GM12878 (cell line): ENCODE measurements around the gene CPEB1. TPM values are rescaled to one million over a fixed set of nuclear protein-coding genes. Genes with fewer than 3 reads are reported as not detected.

ENCODE experiments used
- ATAC-seq: fragments of 200-7000 bp; cut with Tn5 transposase; 3 replicates; pipeline ENCODE4 v1.9.1; 2020; ENCODE audit warnings: mild to moderate bottlenecking, moderate library complexity
- BruUV-seq: library from RNA; stranded (reverse); fragments of 400-500 nt; replicated peaks from 2 replicates; lab custom pipeline; 2021; lab: Mats Ljungman, UMichigan
- CTCF ChIA-PET: fragments of 300-600 bp; sonication (Branson Sonifier 250); formaldehyde crosslinking; extraction: SDS; loops from one replicate; lab custom pipeline; 2021; ENCODE audit warnings: inconsistent platforms; lab: Yijun Ruan, JAX
- POLR2A ChIA-PET: fragments of 350-600 bp; formaldehyde crosslinking; extraction: SDS; loops from one replicate; lab custom pipeline; 2021; ENCODE audit warnings: inconsistent platforms; lab: Charles Lee
- RAD21 ChIA-PET: fragments of 300-600 bp; sonication (Branson Sonifier 250); formaldehyde crosslinking; loops from one replicate; lab custom pipeline; 2023; ENCODE audit warnings: antibody characterized with exemption; ENCODE audit not compliant: unreplicated experiment; lab: Charles Lee
- SMC1A ChIA-PET: fragments of 300-600 bp; sonication (Branson Sonifier 250); formaldehyde crosslinking; loops from one replicate; lab custom pipeline; 2023; ENCODE audit not compliant: unreplicated experiment, uncharacterized antibody; lab: Charles Lee
- DNase-seq: peaks from one replicate; pipeline ENCODE4 v3.0.0-alpha.2; 2011; ENCODE audit warnings: low read depth, low spot score
- FAIRE-seq: peaks from 3 replicates; lab custom pipeline; 2011; peaks lifted over from hg19 to GRCh38; lab: Jason Lieb, UNC
- H2AFZ ChIP-seq: 2 replicates; pipeline ENCODE4 v1.6.0; 2011; ENCODE audit warnings: low read depth, low read length, control low read depth; ENCODE audit not compliant: control insufficient read depth
- H3K27ac ChIP-seq: 2 replicates; pipeline ENCODE4 v1.5.1; 2011; ENCODE audit warnings: control low read depth; ENCODE audit not compliant: control insufficient read depth, insufficient read depth
- H3K27me3 ChIP-seq, 2 experiments: replicated peaks in 1 of 2; 2 replicates each; pipeline versions ENCODE4 v1.6.0 to v1.6.1; 2011; ENCODE audit warnings: low read length in 1 of 2; ENCODE audit not compliant: control insufficient read depth in 2 of 2, insufficient read depth in 2 of 2
- H3K36me3 ChIP-seq, 2 experiments: 2 replicates each; pipeline ENCODE4 v1.5.1; 2011; ENCODE audit warnings: low read length in 1 of 2; ENCODE audit not compliant: control insufficient read depth in 2 of 2, insufficient read depth in 2 of 2
- H3K4me1 ChIP-seq: 2 replicates; pipeline ENCODE4 v1.6.1; 2011; ENCODE audit warnings: mild to moderate bottlenecking, low read length, moderate library complexity, mixed read lengths; ENCODE audit not compliant: control insufficient read depth, insufficient read depth
- H3K4me2 ChIP-seq: 2 replicates; pipeline ENCODE4 v1.6.0; 2011; ENCODE audit warnings: control low read depth; ENCODE audit not compliant: control insufficient read depth, insufficient read depth
- H3K4me3 ChIP-seq: fragments of 200-600 bp; sonication (generic); 2 replicates; pipeline ENCODE4 v1.5.1; 2016
- H3K79me2 ChIP-seq: 2 replicates; pipeline ENCODE4 v1.6.0; 2011; ENCODE audit warnings: low read length; ENCODE audit not compliant: control insufficient read depth, insufficient read depth
- H3K9ac ChIP-seq: 2 replicates; pipeline ENCODE4 v1.8.0; 2011; ENCODE audit warnings: low read length, control low read depth, mixed read lengths; ENCODE audit not compliant: control insufficient read depth, insufficient read depth
- H3K9me3 ChIP-seq: replicated peaks from 3 replicates; pipeline ENCODE4 v1.5.1; 2011; ENCODE audit warnings: mild to moderate bottlenecking, low read length; ENCODE audit not compliant: control insufficient read depth, insufficient read depth
- H4K20me1 ChIP-seq: 2 replicates; pipeline ENCODE4 v1.6.0; 2011; ENCODE audit not compliant: control insufficient read depth, insufficient read depth
- E2F8 ChIP-seq: fragments of 450-650 bp; IDR thresholded peaks from 2 replicates; pipeline ENCODE4 v1.6.1; 2018; ENCODE audit warnings: mild to moderate bottlenecking, low read depth, moderate library complexity; ENCODE audit not compliant: partially characterized antibody
- ESRRA ChIP-seq: IDR thresholded peaks from 2 replicates; pipeline ENCODE4 v1.6.1; 2012; ENCODE audit warnings: mild to moderate bottlenecking, low read length, improper control_type of control experiment
- JUND ChIP-seq: IDR thresholded peaks from 2 replicates; pipeline ENCODE4 v1.6.1; 2012; ENCODE audit warnings: low read depth, mild to moderate bottlenecking, low read length, improper control_type of control experiment, moderate library complexity
- KDM1A ChIP-seq: fragments of 200-600 bp; sonication (generic); IDR thresholded peaks from 2 replicates; pipeline ENCODE4 v1.6.1; 2016; ENCODE audit warnings: borderline replicate concordance
- MEF2A ChIP-seq: IDR thresholded peaks from 2 replicates; pipeline ENCODE4 v1.6.1; 2011; ENCODE audit warnings: low read depth, mild to moderate bottlenecking, low read length, moderate library complexity; ENCODE audit not compliant: insufficient read depth
- MLLT1 ChIP-seq: fragments of 450-650 bp; IDR thresholded peaks from 2 replicates; pipeline ENCODE4 v1.6.1; 2016; ENCODE audit warnings: mild to moderate bottlenecking
- POLR2AphosphoS2 ChIP-seq: IDR thresholded peaks from 2 replicates; pipeline ENCODE4 v1.6.1; 2011; ENCODE audit warnings: low read depth, mild to moderate bottlenecking, low read length, improper control_type of control experiment, moderate library complexity
- RELB ChIP-seq: fragments of 450-650 bp; IDR thresholded peaks from 2 replicates; pipeline ENCODE4 v1.6.1; 2017; ENCODE audit warnings: low read depth, mild to moderate bottlenecking, moderate library complexity
- STAT1 ChIP-seq: fragments of 450-650 bp; conservative IDR thresholded peaks from 2 replicates; pipeline ENCODE4 v1.6.1; 2014; ENCODE audit warnings: antibody characterized with exemption, mild to moderate bottlenecking
- ZBTB4 ChIP-seq: fragments of 450-650 bp; formaldehyde crosslinking; IDR thresholded peaks from 2 replicates; pipeline ENCODE4 v1.4.0; 2022; ENCODE audit warnings: mild to moderate bottlenecking, moderate library complexity
- ZSCAN29 ChIP-seq: fragments of 450-650 bp; IDR thresholded peaks from 2 replicates; pipeline ENCODE4 v1.6.1; 2017; ENCODE audit warnings: mild to moderate bottlenecking, moderate library complexity
- WGBS: methylation state at CpG from one replicate; pipeline ENCODE4 v1.1.6; 2016; ENCODE audit warnings: low lambda C conversion rate; ENCODE audit not compliant: insufficient replicate concordance, insufficient coverage; ENCODE audit errors: missing lambda C conversion rate; 5-methylcytosine and 5-hydroxymethylcytosine counted together
- in situ Hi-C: fragments of 300-500 bp; cut with MboI; formaldehyde crosslinking; loops from 9 replicates; pipeline ENCODE4 v1.14.3; 2018; ENCODE audit warnings: mixed read lengths
- intact Hi-C: fragments of 100-400 bp; cut with micrococcal nuclease; formaldehyde crosslinking; loops from one replicate; pipeline ENCODE4 v1.14.2; 2022; ENCODE audit not compliant: unreplicated experiment
- polyA plus RNA-seq, 11 experiments: library from polyadenylated mRNA; depleted of rRNA in 4 of 11; unstranded in 6 of 11; stranded (reverse) in 5 of 11; fragments of >200 nt; fragmentation: Nextera tagmentation in 4 of 11; fragmentation: Illumina TruSeq in 1 of 11; extraction: Ambion mirVana in 4 of 11; extraction: Trizol in 1 of 11; gene quantifications; 1 replicate in 1 of 11; 2 replicates in 10 of 11; pipeline versions ENCODE4 v1.2.1 to v1.2.3, GENCODE V29; 2011 to 2016; ENCODE audit warnings: inconsistent platforms in 2 of 11, missing spikeins in 2 of 11, low read depth in 1 of 11
- total RNA-seq, 4 experiments: library from RNA; depleted of rRNA in 3 of 4; stranded (reverse); fragments of >200 nt in 3 of 4; fragmentation: Illumina TruSeq in 1 of 4; extraction: Trizol in 1 of 4; gene quantifications; 2 replicates each; pipeline versions ENCODE4 v1.2.1 to v1.2.3, GENCODE V29; 2013 to 2021

The CPEB1 gene
- total and polyA plus RNA-seq, 10 of the 15 experiments (the other 5 are each of a cell fraction or from before 2014, with no cell fraction given), result 0.05 to 1.1 (median 0.46) TPM

GRCh38 chr15:82635798-82636197, 11.4 kb downstream of the CPEB1 start (continued):
- TF ChIP-seq E2F8 (no peak), KDM1A (no peak)

GRCh38 chr15:82630033-82630432, 17.1 kb downstream of the CPEB1 start:
- WGBS, result 30% methylated on average over 4 of the region's 4 CpGs
- RAD21 ChIA-PET, result no interaction called here
- Histone ChIP-seq H2AFZ (no peak overlapping the region), H3K9me3 (no peaks in the 10 kb centered on the region), H3K27ac (no peak overlapping the region), H3K79me2 (no peaks in the 10 kb centered on the region), H3K4me2 (no peak overlapping the region), H4K20me1 (no peaks in the 10 kb centered on the region), H3K9ac (no peak overlapping the region), H3K36me3 (no peaks in the 10 kb centered on the region), H3K27me3 (no peaks in the 10 kb centered on the region; a peak in 1 of 4 replicates), H3K4me1 (no peaks in the 10 kb centered on the region), H3K4me3 (no peak overlapping the region)
- no TSS peak for BruUV-seq
- in situ Hi-C loops (no loop called here), intact Hi-C loops (no loop called here)
- no peak for FAIRE-seq
- CTCF ChIA-PET, result no interaction called here
- DNase-seq, result no peak
- SMC1A ChIA-PET, result interaction anchor here (1.4 kb wide), 1 partner anchor 10 kb away, joined by 3 read pairs; no protein-coding TSS in a partner anchor
- ATAC-seq, result no peak
- POLR2A ChIA-PET, result no interaction called here
- TF ChIP-seq POLR2AphosphoS2, result no peak
- no peak for TF ChIP-seq MLLT1
- no peak for TF ChIP-seq MEF2A
- TF ChIP-seq RELB, result no peak
- TF ChIP-seq ZBTB4 (CRISPR knock-in tag), result no peak
- no peak for TF ChIP-seq ZSCAN29
- no peak for TF ChIP-seq STAT1
- no peak for TF ChIP-seq JUND
- no peak for TF ChIP-seq ESRRA
